ENCODE data around the gene TIAM2.

GRCh38 chr6:155089746-155090145 is 94.6 kb downstream of the TIAM2 start:
- TF ChIP-seq POLR2A (IDR thresholded peaks at IDR 0.05) (no peak), CTCF (IDR thresholded peaks at IDR 0.05) (no peak), EP300 (IDR thresholded peaks at IDR 0.05) (no peak)

Measured in ovary (tissue), 3 donors.